ENCODE results near the gene IFI44L.

GRCh38 chr1:78691995-78692747, 71.9 kb downstream of the IFI44L start:
- TF ChIP-seq CTCF (IDR thresholded peaks at IDR 0.05) (no peak), POLR2A (IDR thresholded peaks at IDR 0.05) (no peak)
